HCT116 (cell line): Measurements from ENCODE around the gene NAALADL2. TPM values are rescaled to one million over a fixed set of nuclear protein-coding genes. Genes with fewer than 3 reads are reported as not detected.

Experiments used
- ATAC-seq: fragments of 200-7000 bp; cut with Tn5 transposase; 2 replicates; pipeline ENCODE4 v1.9.1; 2020; ENCODE audit warnings: mild to moderate bottlenecking, moderate library complexity
- BruUV-seq: library from RNA; stranded (reverse); fragments of 400-500 nt; replicated peaks from 2 replicates; lab custom pipeline; 2021; lab: Mats Ljungman, UMichigan
- CTCF ChIA-PET: fragments of 300-600 bp; sonication (Branson Sonifier 250); formaldehyde crosslinking; loops from one replicate; lab custom pipeline; 2021; ENCODE audit warnings: antibody characterized with exemption; lab: Charles Lee
- POLR2A ChIA-PET: fragments of 300-600, 350-600 bp; sonication (Branson Sonifier 250); formaldehyde crosslinking; loops from one replicate; lab custom pipeline; 2021; ENCODE audit warnings: antibody characterized with exemption; lab: Charles Lee
- RAD21 ChIA-PET, 2 experiments: fragments of 300-600 bp; sonication (Branson Sonifier 250); formaldehyde crosslinking; loops; one replicate each; lab custom pipeline; 2023; ENCODE audit warnings: low total read pairs in 2 of 2; ENCODE audit not compliant: uncharacterized antibody in 2 of 2, unreplicated experiment in 2 of 2, low non-redundant PET in 1 of 2; lab: Charles Lee
- DNase-seq: peaks from one replicate; pipeline ENCODE4 v3.0.0-alpha.2; 2010; ENCODE audit warnings: low read depth, low spot score
- H2AFZ ChIP-seq: fragments of 200-600 bp; shearing (Covaris generic), sonication (generic); 2 replicates; pipeline ENCODE4 v1.6.1; 2017; ENCODE audit warnings: low read depth, mixed run types, mixed read lengths, antibody characterized with exemption, low read length; ENCODE audit not compliant: poor library complexity, severe bottlenecking
- H3K27ac ChIP-seq: 2 replicates; pipeline ENCODE4 v1.5.1; 2012; ENCODE audit warnings: low read depth, low read length
- H3K27me3 ChIP-seq: fragments of 200-600 bp; sonication (generic); 2 replicates; pipeline ENCODE4 v1.6.1; 2016; ENCODE audit warnings: mixed run types, low read length, mixed read lengths; ENCODE audit not compliant: insufficient read depth
- H3K36me3 ChIP-seq, 2 experiments: fragments of 200-500 bp in 1 of 2; fragments of 200-600 bp in 1 of 2; sonication (Bioruptor generic) in 1 of 2; sonication (generic) in 1 of 2; 2 replicates each; pipeline versions ENCODE4 v1.5.1 to v1.6.1; 2014 to 2016; ENCODE audit warnings: low read length in 2 of 2, inconsistent platforms in 1 of 2, mixed read lengths in 1 of 2, mixed run types in 1 of 2; ENCODE audit not compliant: insufficient read depth in 2 of 2, control insufficient read depth in 1 of 2
- H3K4me1 ChIP-seq, 2 experiments: fragments of 200-600 bp in 1 of 2; sonication (generic) in 1 of 2; 2 replicates each; pipeline versions ENCODE4 v1.5.1 to v1.6.1; 2012 to 2017; ENCODE audit warnings: low read length in 2 of 2, inconsistent platforms in 1 of 2, mild to moderate bottlenecking in 1 of 2, mixed read lengths in 1 of 2, mixed run types in 1 of 2, moderate library complexity in 1 of 2; ENCODE audit not compliant: insufficient read depth in 2 of 2, control insufficient read depth in 1 of 2
- H3K4me2 ChIP-seq: fragments of 200-600 bp; sonication (generic); 2 replicates; pipeline ENCODE4 v1.6.1; 2017; ENCODE audit warnings: mixed run types, low read length, mixed read lengths
- H3K4me3 ChIP-seq, 2 experiments: fragments of 200-600 bp in 1 of 2; sonication (generic) in 1 of 2; replicated peaks in 1 of 2; 2 replicates each; pipeline ENCODE4 v1.5.1; 2011 to 2016; ENCODE audit warnings: low read length in 2 of 2, control low read depth in 1 of 2, low read depth in 1 of 2, mild to moderate bottlenecking in 1 of 2, mixed read lengths in 1 of 2, mixed run types in 1 of 2
- H3K79me2 ChIP-seq: fragments of 200-600 bp; sonication (generic); 2 replicates; pipeline ENCODE4 v1.6.1; 2017; ENCODE audit warnings: mild to moderate bottlenecking, mixed run types, low read length, moderate library complexity, mixed read lengths; ENCODE audit not compliant: insufficient read depth
- H3K9ac ChIP-seq: fragments of 200-600 bp; sonication (generic); 2 replicates; pipeline ENCODE4 v1.6.1; 2016; ENCODE audit warnings: low read length, mixed read lengths
- H3K9me2 ChIP-seq: fragments of 200-600 bp; sonication (generic), shearing (Covaris generic); 2 replicates; pipeline ENCODE4 v1.6.1; 2017; ENCODE audit warnings: mixed run types, mild to moderate bottlenecking, moderate library complexity; ENCODE audit not compliant: insufficient read depth
- H3K9me3 ChIP-seq, 2 experiments: fragments of 200-500 bp in 1 of 2; fragments of 200-600 bp in 1 of 2; sonication (Bioruptor generic) in 1 of 2; sonication (generic) in 1 of 2; 2 replicates each; pipeline ENCODE4 v1.6.1; 2014 to 2017; ENCODE audit warnings: low read length in 2 of 2, mixed read lengths in 2 of 2, inconsistent platforms in 1 of 2, low read depth in 1 of 2, mild to moderate bottlenecking in 1 of 2, mixed run types in 1 of 2, moderate library complexity in 1 of 2; ENCODE audit not compliant: control insufficient read depth in 1 of 2, insufficient read depth in 1 of 2
- H4K20me1 ChIP-seq: fragments of 200-600 bp; sonication (generic), shearing (Covaris generic); 2 replicates; pipeline ENCODE4 v1.6.1; 2017; ENCODE audit warnings: mixed run types, mild to moderate bottlenecking, moderate library complexity; ENCODE audit not compliant: insufficient read depth
- CBX3 ChIP-seq: IDR thresholded peaks from 2 replicates; pipeline ENCODE4 v1.6.1; 2012; ENCODE audit warnings: low read depth
- CEBPB ChIP-seq: IDR thresholded peaks from 2 replicates; pipeline ENCODE4 v1.6.1; 2012; ENCODE audit warnings: low read depth
- EGR1 ChIP-seq: IDR thresholded peaks from 2 replicates; pipeline ENCODE4 v1.6.1; 2012; ENCODE audit warnings: low read depth
- ELF1 ChIP-seq: IDR thresholded peaks from 2 replicates; pipeline ENCODE4 v1.6.1; 2012; ENCODE audit warnings: low read depth, borderline replicate concordance
- EZH2phosphoT487 ChIP-seq: fragments of 200-600 bp; IDR thresholded peaks from 2 replicates; pipeline ENCODE4 v1.6.1; 2018; ENCODE audit warnings: antibody characterized with exemption, borderline replicate concordance
- FOSL1 ChIP-seq: IDR thresholded peaks from 2 replicates; pipeline ENCODE4 v1.6.1; 2012; ENCODE audit warnings: low read depth
- JUND ChIP-seq: IDR thresholded peaks from 2 replicates; pipeline ENCODE4 v1.6.1; 2012
- POLR2A ChIP-seq: IDR thresholded peaks from 2 replicates; pipeline ENCODE4 v1.7.0; 2011; ENCODE audit warnings: borderline replicate concordance; ENCODE audit not compliant: insufficient read depth, insufficient read length; ENCODE audit errors: extremely low read depth
- POLR2AphosphoS5 ChIP-seq: IDR thresholded peaks from 2 replicates; pipeline ENCODE4 v1.6.1; 2011; ENCODE audit warnings: mild to moderate bottlenecking, low read depth, low read length, moderate library complexity
- RAD21 ChIP-seq: IDR thresholded peaks from 2 replicates; pipeline ENCODE4 v1.6.1; 2012; ENCODE audit warnings: low read depth, mild to moderate bottlenecking
- SIN3A ChIP-seq: IDR thresholded peaks from 2 replicates; pipeline ENCODE4 v1.6.1; 2012; ENCODE audit warnings: low read depth
- SP1 ChIP-seq: IDR thresholded peaks from 2 replicates; pipeline ENCODE4 v1.6.1; 2012; ENCODE audit warnings: low read depth
- SRF ChIP-seq: IDR thresholded peaks from 2 replicates; pipeline ENCODE4 v1.6.1; 2012; ENCODE audit warnings: low read depth
- TCF7L2 ChIP-seq: IDR thresholded peaks from 2 replicates; pipeline ENCODE4 v1.7.0; 2011; ENCODE audit warnings: borderline replicate concordance, inconsistent platforms; ENCODE audit not compliant: insufficient read depth, insufficient read length; ENCODE audit errors: extremely low read depth
- YY1 ChIP-seq: IDR thresholded peaks from 2 replicates; pipeline ENCODE4 v1.6.1; 2011; ENCODE audit warnings: low read length, low read depth, moderate library complexity, mild to moderate bottlenecking; ENCODE audit not compliant: insufficient replicate concordance; ENCODE audit errors: extremely low read depth
- intact Hi-C: fragments of 100-400 bp; cut with micrococcal nuclease; formaldehyde crosslinking; loops from 2 replicates; pipeline ENCODE4 v1.10.0; 2022
- total RNA-seq: library from RNA; stranded (reverse); gene quantifications from one replicate; pipeline ENCODE4 v1.2.1, GENCODE V29; 2021; ENCODE audit not compliant: unreplicated experiment
- TF ChIP-seq, protein P1 (sequence below): IDR thresholded peaks from 2 replicates; pipeline ENCODE4 v1.6.1; 2012
- TF ChIP-seq, protein P2 (sequence below): IDR thresholded peaks from 2 replicates; pipeline ENCODE4 v1.6.1; 2012; ENCODE audit warnings: low read depth
- TF ChIP-seq, protein P3 (sequence below): IDR thresholded peaks from 2 replicates; pipeline ENCODE4 v1.6.1; 2011; ENCODE audit warnings: mild to moderate bottlenecking, low read length, moderate library complexity; ENCODE audit not compliant: insufficient replicate concordance; ENCODE audit errors: extremely low read depth

The NAALADL2 gene
- total RNA-seq, 1 experiment from 2014 or later = 2.9 TPM

DNA sequence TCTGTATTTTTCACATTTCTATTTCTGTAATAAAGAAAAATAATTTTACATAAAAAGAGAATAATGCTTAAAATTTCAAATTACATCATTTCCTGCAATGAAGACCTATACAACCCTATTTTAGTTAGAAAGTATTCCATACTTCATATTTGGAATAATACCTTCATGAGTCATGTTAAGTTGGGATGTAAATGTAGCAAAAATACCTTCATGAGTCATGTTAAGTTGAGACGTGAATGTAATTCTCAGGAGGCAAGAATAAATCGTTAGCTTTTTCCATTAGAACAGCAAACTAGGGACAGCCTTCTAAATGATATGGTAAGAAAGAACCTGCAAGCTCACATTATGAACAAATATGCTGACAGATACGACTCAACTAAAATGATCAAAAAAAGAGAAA lies 91.9 kb downstream of the NAALADL2 start:
- Histone ChIP-seq H3K9me3 (no peaks in the 10 kb centered on the region), H3K27ac (no peak overlapping the region), H3K4me1 (peaks cover 13 to 26% of the 10 kb centered on the region in 2 experiments), H3K36me3 (no peaks in the 10 kb centered on the region), H3K79me2 (no peaks in the 10 kb centered on the region), H3K9ac (no peak overlapping the region), H2AFZ (peak overlapping the region; percentile 59), H3K9me2 (no peaks in the 10 kb centered on the region), H3K27me3 (no peaks in the 10 kb centered on the region), H4K20me1 (no peaks in the 10 kb centered on the region), H3K4me2 (peak overlapping the region; percentile 64), H3K4me3 (no peak overlapping the region)
- ChIA-PET RAD21 (no interaction called here), CTCF (no interaction called here), POLR2A (interaction anchor here (1.1 kb wide), 1 partner anchor 8 kb away, joined by 3 read pairs; no protein-coding TSS in a partner anchor)
- DNase-seq (peak; percentile 33), ATAC-seq (peak; percentile 48; the same call in 1 of the 2 replicates)
- intact Hi-C loops = no loop called here
- TF ChIP-seq FOSL1 (peak; percentile 58; the same call in 1 of the 2 replicates), EZH2phosphoT487 (no peak), TCF7L2 (no peak), RAD21 (no peak), ELF1 (no peak), EGR1 (no peak), SIN3A (no peak), CEBPB (no peak), SRF (no peak), YY1 (no peak), POLR2A (no peak), POLR2AphosphoS5 (no peak), CBX3 (no peak), JUND (peak; percentile 58), SP1 (no peak)
- TF ChIP-seq, protein P1, sequence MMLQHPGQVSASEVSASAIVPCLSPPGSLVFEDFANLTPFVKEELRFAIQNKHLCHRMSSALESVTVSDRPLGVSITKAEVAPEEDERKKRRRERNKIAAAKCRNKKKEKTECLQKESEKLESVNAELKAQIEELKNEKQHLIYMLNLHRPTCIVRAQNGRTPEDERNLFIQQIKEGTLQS = no peak
- TF ChIP-seq, protein P2, sequence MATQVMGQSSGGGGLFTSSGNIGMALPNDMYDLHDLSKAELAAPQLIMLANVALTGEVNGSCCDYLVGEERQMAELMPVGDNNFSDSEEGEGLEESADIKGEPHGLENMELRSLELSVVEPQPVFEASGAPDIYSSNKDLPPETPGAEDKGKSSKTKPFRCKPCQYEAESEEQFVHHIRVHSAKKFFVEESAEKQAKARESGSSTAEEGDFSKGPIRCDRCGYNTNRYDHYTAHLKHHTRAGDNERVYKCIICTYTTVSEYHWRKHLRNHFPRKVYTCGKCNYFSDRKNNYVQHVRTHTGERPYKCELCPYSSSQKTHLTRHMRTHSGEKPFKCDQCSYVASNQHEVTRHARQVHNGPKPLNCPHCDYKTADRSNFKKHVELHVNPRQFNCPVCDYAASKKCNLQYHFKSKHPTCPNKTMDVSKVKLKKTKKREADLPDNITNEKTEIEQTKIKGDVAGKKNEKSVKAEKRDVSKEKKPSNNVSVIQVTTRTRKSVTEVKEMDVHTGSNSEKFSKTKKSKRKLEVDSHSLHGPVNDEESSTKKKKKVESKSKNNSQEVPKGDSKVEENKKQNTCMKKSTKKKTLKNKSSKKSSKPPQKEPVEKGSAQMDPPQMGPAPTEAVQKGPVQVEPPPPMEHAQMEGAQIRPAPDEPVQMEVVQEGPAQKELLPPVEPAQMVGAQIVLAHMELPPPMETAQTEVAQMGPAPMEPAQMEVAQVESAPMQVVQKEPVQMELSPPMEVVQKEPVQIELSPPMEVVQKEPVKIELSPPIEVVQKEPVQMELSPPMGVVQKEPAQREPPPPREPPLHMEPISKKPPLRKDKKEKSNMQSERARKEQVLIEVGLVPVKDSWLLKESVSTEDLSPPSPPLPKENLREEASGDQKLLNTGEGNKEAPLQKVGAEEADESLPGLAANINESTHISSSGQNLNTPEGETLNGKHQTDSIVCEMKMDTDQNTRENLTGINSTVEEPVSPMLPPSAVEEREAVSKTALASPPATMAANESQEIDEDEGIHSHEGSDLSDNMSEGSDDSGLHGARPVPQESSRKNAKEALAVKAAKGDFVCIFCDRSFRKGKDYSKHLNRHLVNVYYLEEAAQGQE = no peak
- TF ChIP-seq, protein P3, sequence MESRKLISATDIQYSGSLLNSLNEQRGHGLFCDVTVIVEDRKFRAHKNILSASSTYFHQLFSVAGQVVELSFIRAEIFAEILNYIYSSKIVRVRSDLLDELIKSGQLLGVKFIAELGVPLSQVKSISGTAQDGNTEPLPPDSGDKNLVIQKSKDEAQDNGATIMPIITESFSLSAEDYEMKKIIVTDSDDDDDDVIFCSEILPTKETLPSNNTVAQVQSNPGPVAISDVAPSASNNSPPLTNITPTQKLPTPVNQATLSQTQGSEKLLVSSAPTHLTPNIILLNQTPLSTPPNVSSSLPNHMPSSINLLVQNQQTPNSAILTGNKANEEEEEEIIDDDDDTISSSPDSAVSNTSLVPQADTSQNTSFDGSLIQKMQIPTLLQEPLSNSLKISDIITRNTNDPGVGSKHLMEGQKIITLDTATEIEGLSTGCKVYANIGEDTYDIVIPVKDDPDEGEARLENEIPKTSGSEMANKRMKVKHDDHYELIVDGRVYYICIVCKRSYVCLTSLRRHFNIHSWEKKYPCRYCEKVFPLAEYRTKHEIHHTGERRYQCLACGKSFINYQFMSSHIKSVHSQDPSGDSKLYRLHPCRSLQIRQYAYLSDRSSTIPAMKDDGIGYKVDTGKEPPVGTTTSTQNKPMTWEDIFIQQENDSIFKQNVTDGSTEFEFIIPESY = no peak
- no TSS peak for BruUV-seq
